GM12878 (cell line): ENCODE results near the gene CHCHD6. TPM values are rescaled to one million over a fixed set of nuclear protein-coding genes. Genes with fewer than 3 reads are reported as not detected.

ENCODE experiments used
- BMI1 ChIP-seq: fragments of 450-650 bp; IDR thresholded peaks from 2 replicates; pipeline ENCODE4 v1.6.1; 2016; ENCODE audit warnings: mild to moderate bottlenecking, moderate library complexity, borderline replicate concordance
- CREM ChIP-seq: IDR thresholded peaks from 2 replicates; pipeline ENCODE4 v1.6.1; 2014; ENCODE audit warnings: antibody characterized with exemption, low read depth
- EED ChIP-seq: sonication (generic); IDR thresholded peaks from 2 replicates; pipeline ENCODE4 v1.6.1; 2016; ENCODE audit warnings: antibody characterized with exemption, low read depth
- ETV6 ChIP-seq, 2 experiments: fragments of 450-650 bp in 1 of 2; IDR thresholded peaks in 1 of 2; conservative IDR thresholded peaks in 1 of 2; 2 replicates each; pipeline ENCODE4 v1.6.1; 2014; ENCODE audit warnings: antibody characterized with exemption in 1 of 2, borderline replicate concordance in 1 of 2, low read depth in 1 of 2, mild to moderate bottlenecking in 1 of 2, moderate library complexity in 1 of 2
- FOS ChIP-seq: IDR thresholded peaks from 3 replicates; pipeline ENCODE4 v1.6.1; 2011; ENCODE audit warnings: borderline replicate concordance; ENCODE audit not compliant: insufficient read length; ENCODE audit errors: extremely low read depth
- IKZF1 ChIP-seq: fragments of 450-650 bp; conservative IDR thresholded peaks from 2 replicates; pipeline ENCODE4 v1.6.1; 2017; ENCODE audit warnings: antibody characterized with exemption, mild to moderate bottlenecking
- NFYB ChIP-seq: IDR thresholded peaks from 2 replicates; pipeline ENCODE4 v1.6.1; 2011; ENCODE audit warnings: low read depth, mild to moderate bottlenecking, low read length, improper control_type of control experiment, moderate library complexity; ENCODE audit not compliant: insufficient read depth
- PML ChIP-seq: IDR thresholded peaks from 2 replicates; pipeline ENCODE4 v1.6.1; 2012; ENCODE audit warnings: low read length, inconsistent platforms
- POLR2A ChIP-seq: IDR thresholded peaks from 2 replicates; pipeline ENCODE4 v1.6.1; 2011; ENCODE audit warnings: low read depth, mild to moderate bottlenecking, low read length
- POLR2AphosphoS5 ChIP-seq: IDR thresholded peaks from 2 replicates; pipeline ENCODE4 v1.6.1; 2011; ENCODE audit warnings: mild to moderate bottlenecking, low read length, inconsistent platforms
- RAD51 ChIP-seq: fragments of 450-650 bp; IDR thresholded peaks from 2 replicates; pipeline ENCODE4 v1.6.1; 2016; ENCODE audit warnings: moderate library complexity, mild to moderate bottlenecking, inconsistent platforms
- RBBP5 ChIP-seq: fragments of 200-600 bp; sonication (generic); conservative IDR thresholded peaks from 2 replicates; pipeline ENCODE4 v1.6.1; 2016
- SMC3 ChIP-seq: IDR thresholded peaks from 2 replicates; pipeline ENCODE4 v1.6.1; 2011; ENCODE audit warnings: low read length, improper control_type of control experiment, borderline replicate concordance
- SP1 ChIP-seq: IDR thresholded peaks from one replicate; pipeline ENCODE4 v1.6.1; 2011; ENCODE audit warnings: low read depth, low read length
- SREBF1 ChIP-seq: IDR thresholded peaks from 2 replicates; pipeline ENCODE4 v1.6.1; 2012; ENCODE audit warnings: mild to moderate bottlenecking, low read length
- SUPT20H ChIP-seq: IDR thresholded peaks from 2 replicates; pipeline ENCODE4 v1.6.1; 2011; ENCODE audit warnings: low read depth, mild to moderate bottlenecking, low read length, moderate library complexity, borderline replicate concordance; ENCODE audit not compliant: control insufficient read depth
- SUZ12 ChIP-seq: fragments of 200-600 bp; sonication (generic); IDR thresholded peaks from one replicate; pipeline ENCODE4 v1.6.1; 2018; ENCODE audit warnings: antibody characterized with exemption, mild to moderate bottlenecking; ENCODE audit not compliant: unreplicated experiment
- TCF12 ChIP-seq: IDR thresholded peaks from 2 replicates; pipeline ENCODE4 v1.6.1; 2011; ENCODE audit warnings: low read depth, mild to moderate bottlenecking, low read length
- ZSCAN29 ChIP-seq: fragments of 450-650 bp; IDR thresholded peaks from 2 replicates; pipeline ENCODE4 v1.6.1; 2017; ENCODE audit warnings: mild to moderate bottlenecking, moderate library complexity
- polyA plus RNA-seq, 11 experiments: library from polyadenylated mRNA; depleted of rRNA in 4 of 11; unstranded in 6 of 11; stranded (reverse) in 5 of 11; fragments of >200 nt; fragmentation: Nextera tagmentation in 4 of 11; fragmentation: Illumina TruSeq in 1 of 11; extraction: Ambion mirVana in 4 of 11; extraction: Trizol in 1 of 11; gene quantifications; 1 replicate in 1 of 11; 2 replicates in 10 of 11; pipeline versions ENCODE4 v1.2.1 to v1.2.3, GENCODE V29; 2011 to 2016; ENCODE audit warnings: inconsistent platforms in 2 of 11, missing spikeins in 2 of 11, low read depth in 1 of 11
- total RNA-seq, 4 experiments: library from RNA; depleted of rRNA in 3 of 4; stranded (reverse); fragments of >200 nt in 3 of 4; fragmentation: Illumina TruSeq in 1 of 4; extraction: Trizol in 1 of 4; gene quantifications; 2 replicates each; pipeline versions ENCODE4 v1.2.1 to v1.2.3, GENCODE V29; 2013 to 2021
- TF ChIP-seq, protein P1 (sequence below): fragments of 450-650 bp; IDR thresholded peaks from 2 replicates; pipeline ENCODE4 v1.6.1; 2016; ENCODE audit warnings: mild to moderate bottlenecking
- TF ChIP-seq, protein P2 (sequence below): fragments of 450-650 bp; IDR thresholded peaks from 2 replicates; pipeline ENCODE4 v1.6.1; 2017; ENCODE audit warnings: mild to moderate bottlenecking, moderate library complexity
- TF ChIP-seq, protein P3 (sequence below): IDR thresholded peaks from 2 replicates; pipeline ENCODE4 v1.6.1; 2011; ENCODE audit warnings: mild to moderate bottlenecking, low read depth, low read length, moderate library complexity; ENCODE audit not compliant: insufficient replicate concordance
- TF ChIP-seq, protein P4 (sequence below): fragments of 450-650 bp; IDR thresholded peaks from 2 replicates; pipeline ENCODE4 v1.6.1; 2014; ENCODE audit warnings: mild to moderate bottlenecking

Gene CHCHD6
- total and polyA plus RNA-seq, 10 of the 15 experiments (the other 5 are each of a cell fraction or from before 2014, with no cell fraction given): 2.7 to 16.7 (median 12.3) TPM

DNA sequence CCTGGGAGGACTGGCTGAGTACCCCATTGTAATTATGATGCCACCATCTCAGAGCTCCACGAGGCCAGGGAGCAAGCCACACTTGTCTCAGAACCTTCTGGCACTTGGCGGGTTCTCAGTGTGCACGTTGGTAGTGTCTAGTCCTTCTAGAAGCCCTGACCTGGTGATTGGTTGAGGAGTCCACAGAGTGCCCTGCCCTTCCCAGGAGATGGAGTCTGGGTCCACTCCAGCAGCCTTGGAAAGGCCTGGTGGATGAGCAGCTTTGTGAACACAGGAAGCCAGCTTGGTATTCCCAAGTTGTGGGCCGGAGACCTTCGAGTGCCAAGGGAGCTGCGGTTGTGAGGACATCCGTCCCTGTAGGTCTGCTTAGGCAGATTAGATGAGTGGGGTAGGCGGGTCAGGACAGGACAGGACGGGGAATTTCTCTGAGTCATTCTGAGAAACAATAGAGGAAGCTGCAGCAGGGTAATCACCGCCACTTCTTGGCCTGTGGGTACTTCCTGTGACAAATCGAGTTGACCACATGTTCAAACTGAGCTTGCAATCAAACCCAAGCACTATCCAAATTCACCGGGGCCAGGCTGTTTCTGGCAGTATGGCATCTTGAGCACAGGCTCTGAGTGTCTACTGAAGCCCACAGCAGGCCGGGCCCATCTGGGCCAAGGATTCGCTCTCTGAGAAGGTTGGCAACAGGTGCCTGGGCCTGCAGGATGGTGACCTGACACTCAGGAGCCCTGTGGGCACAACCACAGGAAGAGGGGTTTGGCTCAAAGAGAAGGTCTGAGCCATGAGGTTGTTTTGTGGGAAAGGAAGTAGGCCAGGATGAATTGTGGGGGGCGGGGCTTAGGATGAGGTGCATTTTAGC, 207.4 kb downstream of the CHCHD6 start (continued):
- TF ChIP-seq ZSCAN29 (no peak), CREM (peak; percentile 86), RAD51 (peak; percentile 78), POLR2AphosphoS5 (peak; percentile 55; the same call in 1 of the 2 replicates), EED (peak; percentile 92), NFYB (0 out of 2 replicates have a peak, but pooled peaks have one; percentile 57), ETV6 (conservative IDR thresholded peaks at IDR 0.05 in 1 of 2, IDR thresholded peaks at IDR 0.05 in 1 of 2; ENCODE audit: borderline replicate concordance in 1 of 2, low read depth in 1 of 2) (peak in 1 of 2 experiments; percentile 96; a peak in 2 of 4 replicates), SUPT20H (no peak), IKZF1 (peak; percentile 98), FOS (no peak), POLR2A (peak; percentile 56), TCF12 (peak; percentile 70), SP1 (no peak), PML (peak; percentile 37; the same call in 1 of the 2 replicates), SUZ12 (no peak), SMC3 (no peak), SREBF1 (0 out of 2 replicates have a peak, but pooled peaks have one; percentile 14), BMI1 (peak; percentile 65; the same call in 1 of the 2 replicates), RBBP5 (no peak)
- TF ChIP-seq, protein P1, sequence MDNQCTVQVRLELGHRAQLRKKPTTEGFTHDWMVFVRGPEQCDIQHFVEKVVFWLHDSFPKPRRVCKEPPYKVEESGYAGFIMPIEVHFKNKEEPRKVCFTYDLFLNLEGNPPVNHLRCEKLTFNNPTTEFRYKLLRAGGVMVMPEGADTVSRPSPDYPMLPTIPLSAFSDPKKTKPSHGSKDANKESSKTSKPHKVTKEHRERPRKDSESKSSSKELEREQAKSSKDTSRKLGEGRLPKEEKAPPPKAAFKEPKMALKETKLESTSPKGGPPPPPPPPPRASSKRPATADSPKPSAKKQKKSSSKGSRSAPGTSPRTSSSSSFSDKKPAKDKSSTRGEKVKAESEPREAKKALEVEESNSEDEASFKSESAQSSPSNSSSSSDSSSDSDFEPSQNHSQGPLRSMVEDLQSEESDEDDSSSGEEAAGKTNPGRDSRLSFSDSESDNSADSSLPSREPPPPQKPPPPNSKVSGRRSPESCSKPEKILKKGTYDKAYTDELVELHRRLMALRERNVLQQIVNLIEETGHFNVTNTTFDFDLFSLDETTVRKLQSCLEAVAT: peak; percentile 58
- TF ChIP-seq, protein P2, sequence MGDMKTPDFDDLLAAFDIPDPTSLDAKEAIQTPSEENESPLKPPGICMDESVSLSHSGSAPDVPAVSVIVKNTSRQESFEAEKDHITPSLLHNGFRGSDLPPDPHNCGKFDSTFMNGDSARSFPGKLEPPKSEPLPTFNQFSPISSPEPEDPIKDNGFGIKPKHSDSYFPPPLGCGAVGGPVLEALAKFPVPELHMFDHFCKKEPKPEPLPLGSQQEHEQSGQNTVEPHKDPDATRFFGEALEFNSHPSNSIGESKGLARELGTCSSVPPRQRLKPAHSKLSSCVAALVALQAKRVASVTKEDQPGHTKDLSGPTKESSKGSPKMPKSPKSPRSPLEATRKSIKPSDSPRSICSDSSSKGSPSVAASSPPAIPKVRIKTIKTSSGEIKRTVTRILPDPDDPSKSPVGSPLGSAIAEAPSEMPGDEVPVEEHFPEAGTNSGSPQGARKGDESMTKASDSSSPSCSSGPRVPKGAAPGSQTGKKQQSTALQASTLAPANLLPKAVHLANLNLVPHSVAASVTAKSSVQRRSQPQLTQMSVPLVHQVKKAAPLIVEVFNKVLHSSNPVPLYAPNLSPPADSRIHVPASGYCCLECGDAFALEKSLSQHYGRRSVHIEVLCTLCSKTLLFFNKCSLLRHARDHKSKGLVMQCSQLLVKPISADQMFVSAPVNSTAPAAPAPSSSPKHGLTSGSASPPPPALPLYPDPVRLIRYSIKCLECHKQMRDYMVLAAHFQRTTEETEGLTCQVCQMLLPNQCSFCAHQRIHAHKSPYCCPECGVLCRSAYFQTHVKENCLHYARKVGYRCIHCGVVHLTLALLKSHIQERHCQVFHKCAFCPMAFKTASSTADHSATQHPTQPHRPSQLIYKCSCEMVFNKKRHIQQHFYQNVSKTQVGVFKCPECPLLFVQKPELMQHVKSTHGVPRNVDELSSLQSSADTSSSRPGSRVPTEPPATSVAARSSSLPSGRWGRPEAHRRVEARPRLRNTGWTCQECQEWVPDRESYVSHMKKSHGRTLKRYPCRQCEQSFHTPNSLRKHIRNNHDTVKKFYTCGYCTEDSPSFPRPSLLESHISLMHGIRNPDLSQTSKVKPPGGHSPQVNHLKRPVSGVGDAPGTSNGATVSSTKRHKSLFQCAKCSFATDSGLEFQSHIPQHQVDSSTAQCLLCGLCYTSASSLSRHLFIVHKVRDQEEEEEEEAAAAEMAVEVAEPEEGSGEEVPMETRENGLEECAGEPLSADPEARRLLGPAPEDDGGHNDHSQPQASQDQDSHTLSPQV: no peak
- TF ChIP-seq, protein P3, sequence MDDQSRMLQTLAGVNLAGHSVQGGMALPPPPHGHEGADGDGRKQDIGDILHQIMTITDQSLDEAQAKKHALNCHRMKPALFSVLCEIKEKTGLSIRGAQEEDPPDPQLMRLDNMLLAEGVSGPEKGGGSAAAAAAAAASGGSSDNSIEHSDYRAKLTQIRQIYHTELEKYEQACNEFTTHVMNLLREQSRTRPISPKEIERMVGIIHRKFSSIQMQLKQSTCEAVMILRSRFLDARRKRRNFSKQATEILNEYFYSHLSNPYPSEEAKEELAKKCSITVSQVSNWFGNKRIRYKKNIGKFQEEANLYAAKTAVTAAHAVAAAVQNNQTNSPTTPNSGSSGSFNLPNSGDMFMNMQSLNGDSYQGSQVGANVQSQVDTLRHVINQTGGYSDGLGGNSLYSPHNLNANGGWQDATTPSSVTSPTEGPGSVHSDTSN: no peak
- TF ChIP-seq, protein P4, sequence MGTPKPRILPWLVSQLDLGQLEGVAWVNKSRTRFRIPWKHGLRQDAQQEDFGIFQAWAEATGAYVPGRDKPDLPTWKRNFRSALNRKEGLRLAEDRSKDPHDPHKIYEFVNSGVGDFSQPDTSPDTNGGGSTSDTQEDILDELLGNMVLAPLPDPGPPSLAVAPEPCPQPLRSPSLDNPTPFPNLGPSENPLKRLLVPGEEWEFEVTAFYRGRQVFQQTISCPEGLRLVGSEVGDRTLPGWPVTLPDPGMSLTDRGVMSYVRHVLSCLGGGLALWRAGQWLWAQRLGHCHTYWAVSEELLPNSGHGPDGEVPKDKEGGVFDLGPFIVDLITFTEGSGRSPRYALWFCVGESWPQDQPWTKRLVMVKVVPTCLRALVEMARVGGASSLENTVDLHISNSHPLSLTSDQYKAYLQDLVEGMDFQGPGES: no peak
